Dedifferentiated amniotic fluid mesenchymal stem cell (primary cell): ENCODE data around the gene ZNF263.
"Not testable (repeated sequence)": the region's sequence is repeated elsewhere in the genome, so short reads cannot be mapped to it uniquely, and the experiment has no call there.

Experiments
- DNase-seq: peaks from one replicate; pipeline ENCODE4 v3.0.0-alpha.2; 2016; ENCODE audit errors: extremely low spot score

Gene ZNF263

GRCh38 chr16:3266873-3267537 is 16.3 kb upstream of the ZNF263 start:
- peak; percentile 45 for DNase-seq

DNA sequence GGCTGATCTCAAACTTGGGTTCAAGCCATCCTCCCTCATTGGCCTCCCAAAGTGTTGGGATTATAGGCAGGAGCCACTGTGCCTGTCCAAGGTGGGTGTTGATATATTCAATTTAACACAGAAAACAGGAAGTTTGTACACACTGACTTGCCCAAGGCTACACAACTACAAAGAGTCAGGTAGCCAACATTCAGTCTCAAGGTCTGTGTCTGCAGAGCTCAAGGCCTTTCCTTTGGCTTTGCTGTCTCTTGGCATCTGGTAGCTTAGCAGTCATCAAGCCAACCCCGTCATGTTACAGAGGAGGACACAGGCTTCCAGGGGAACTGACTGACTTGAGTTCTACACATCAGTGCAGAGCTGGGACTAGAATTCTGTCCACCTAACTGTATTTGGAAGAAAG is 15.0 kb upstream of the ZNF263 start:
- no peak for DNase-seq

GRCh38 chr16:3270718-3271117 is 12.6 kb upstream of the ZNF263 start:
- not testable (repeated sequence) for DNase-seq

GRCh38 chr16:3271281-3271680 is 12.0 kb upstream of the ZNF263 start:
- not testable (repeated sequence) for DNase-seq

- DNase-seq: no peak
Measured at GRCh38 chr16:3274490-3274889, 8.8 kb upstream of the ZNF263 start.

DNA sequence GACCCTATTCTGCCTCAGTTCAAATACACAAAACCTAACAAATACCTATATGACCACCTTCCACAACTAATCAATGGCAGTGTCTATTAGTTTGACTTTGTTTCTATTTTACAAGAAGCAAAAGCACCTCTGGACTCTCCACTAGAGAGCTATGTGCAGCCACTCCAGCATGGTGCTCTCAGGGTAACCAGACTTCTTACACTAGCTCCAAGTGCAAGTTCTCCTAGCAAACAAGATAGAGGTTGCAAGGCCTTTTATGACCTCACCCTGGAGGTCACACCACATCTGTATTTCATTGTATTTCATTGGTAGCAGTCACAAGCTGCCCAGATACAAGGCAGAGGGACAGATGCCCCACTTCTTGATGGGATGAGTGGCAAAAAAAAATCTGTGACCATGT is 8.3 kb upstream of the ZNF263 start:
- DNase-seq: no peak

DNA sequence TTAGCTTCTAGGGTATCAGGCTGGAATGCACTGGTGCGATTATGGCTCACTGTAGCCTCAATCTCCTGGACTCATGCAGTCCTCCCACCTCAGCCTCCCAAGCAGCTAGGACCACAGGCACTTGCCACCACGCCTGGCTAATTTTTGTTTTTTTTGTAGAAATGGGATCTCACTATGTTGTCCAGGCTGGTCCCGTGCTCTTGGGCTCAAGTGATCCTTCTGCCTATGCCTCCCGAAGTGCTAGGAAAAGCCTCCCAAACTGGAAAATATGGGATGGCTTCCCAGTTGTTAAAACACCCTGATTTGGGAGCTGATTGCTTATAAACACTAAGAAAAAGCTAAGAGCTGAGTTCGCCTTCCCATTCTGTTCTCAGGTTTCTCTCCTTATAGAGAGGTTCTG is 6.6 kb upstream of the ZNF263 start:
- no peak for DNase-seq

DNA sequence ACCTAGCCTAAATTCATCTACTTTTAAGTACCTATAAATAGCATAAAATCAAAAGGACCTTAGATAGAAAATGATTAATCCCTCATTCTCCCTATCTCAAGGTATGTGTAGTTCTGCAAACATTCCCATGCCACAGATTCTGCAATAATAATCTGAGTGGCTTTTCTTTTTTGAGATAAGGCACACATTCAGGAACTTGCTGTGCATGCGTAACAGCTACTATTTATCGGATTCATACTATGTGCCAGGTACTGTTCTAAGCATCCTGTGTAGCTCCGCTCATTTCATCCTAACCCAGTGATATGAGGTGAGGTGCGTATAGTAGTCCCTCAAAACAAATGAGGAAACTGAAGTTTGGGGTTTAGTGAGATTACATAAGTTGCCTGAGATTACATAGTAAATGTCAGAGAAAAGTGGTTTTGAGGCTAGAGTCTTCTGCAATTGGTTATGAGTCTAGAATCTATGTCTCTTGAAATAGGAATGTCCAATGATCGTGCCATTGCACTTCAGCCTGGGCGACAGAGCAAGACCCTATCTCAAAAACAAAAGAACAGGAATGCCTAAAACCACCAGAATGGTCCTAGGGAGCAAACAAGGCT is 2.0 kb upstream of the ZNF263 start:
- no peak for DNase-seq

GRCh38 chr16:3282103-3282729 is 1.1 kb upstream of the ZNF263 start:
- DNase-seq: peak; percentile 46

- no peak for DNase-seq
Measured at GRCh38 chr16:3283543-3284447, 504 bp downstream of the ZNF263 start.

GRCh38 chr16:3285131-3285530 is 1.8 kb downstream of the ZNF263 start:
- DNase-seq: no peak

- no peak for DNase-seq
Measured at GRCh38 chr16:3289998-3290673, 6.8 kb downstream of the ZNF263 start.

DNA sequence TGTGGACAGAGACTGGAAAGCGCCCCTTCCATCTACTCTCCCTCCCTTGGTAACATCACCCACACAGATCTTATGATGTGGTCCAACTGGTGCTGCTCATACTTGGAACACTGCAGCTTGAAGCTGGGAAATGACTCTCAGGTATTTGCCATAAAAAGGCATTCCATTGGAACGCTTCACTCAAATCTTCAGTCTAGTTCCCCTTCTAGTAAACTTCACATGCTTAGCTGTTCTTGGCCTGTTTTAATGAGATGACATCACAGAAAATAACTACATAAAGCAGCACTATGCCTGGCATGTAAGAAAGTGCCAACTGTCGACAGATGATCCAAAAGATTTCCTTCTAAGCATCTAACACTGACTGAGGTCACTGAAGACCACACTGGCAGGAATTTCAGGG is 9.3 kb downstream of the ZNF263 start:
- no peak for DNase-seq

- DNase-seq: no peak
Measured at GRCh38 chr16:3295209-3295608, 11.9 kb downstream of the ZNF263 start.

DNA sequence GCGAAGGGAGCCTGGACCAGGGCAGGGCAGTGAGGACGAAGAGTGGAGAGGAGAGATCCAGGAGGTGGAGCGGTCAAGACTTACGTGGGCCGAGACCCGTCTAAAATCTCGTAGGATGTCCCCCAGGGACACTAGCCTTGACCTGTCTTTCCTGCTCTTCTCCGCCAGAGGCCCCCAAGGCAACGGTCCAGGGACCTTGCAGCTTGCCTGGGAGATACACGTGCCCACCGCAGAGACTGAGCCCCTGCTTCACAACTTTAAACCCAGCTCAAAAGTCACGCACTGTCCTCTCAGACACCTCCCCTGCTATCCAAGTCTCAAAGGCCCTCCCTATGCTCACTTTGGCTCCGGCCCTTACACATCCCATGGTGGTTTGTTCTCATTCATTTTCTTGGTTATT is 12.5 kb downstream of the ZNF263 start:
- no peak for DNase-seq

DNA sequence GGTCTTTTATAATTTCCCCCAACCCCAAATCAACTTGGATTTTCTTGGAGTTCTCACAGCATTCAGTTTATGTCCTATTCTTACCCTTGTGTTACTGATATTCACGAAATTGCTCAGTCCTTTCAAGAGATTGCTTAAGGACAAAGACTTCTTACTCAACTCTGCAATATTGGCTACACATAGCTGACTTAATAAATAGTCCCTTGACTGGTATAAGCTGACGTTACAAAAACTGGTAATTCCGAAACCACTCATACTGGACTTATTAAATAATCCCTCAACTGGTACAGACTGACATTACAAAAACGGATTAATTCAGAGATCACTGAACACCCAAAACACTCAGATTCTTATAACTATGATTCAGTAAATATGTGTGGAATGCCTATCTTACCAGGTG is 21.1 kb downstream of the ZNF263 start:
- no peak for DNase-seq

- DNase-seq: peak; percentile 82
Measured at GRCh38 chr16:3305109-3306068, 22.1 kb downstream of the ZNF263 start, which contains the start of the genes TIGD7 and ZNF75A. TIGD7 (minus strand) TSS chr16:3305430; CDS start chr16:3300614, 4,816 bp downstream. ZNF75A (plus strand) TSS chr16:3305497; CDS start chr16:3308429, 2,932 bp downstream.

DNA sequence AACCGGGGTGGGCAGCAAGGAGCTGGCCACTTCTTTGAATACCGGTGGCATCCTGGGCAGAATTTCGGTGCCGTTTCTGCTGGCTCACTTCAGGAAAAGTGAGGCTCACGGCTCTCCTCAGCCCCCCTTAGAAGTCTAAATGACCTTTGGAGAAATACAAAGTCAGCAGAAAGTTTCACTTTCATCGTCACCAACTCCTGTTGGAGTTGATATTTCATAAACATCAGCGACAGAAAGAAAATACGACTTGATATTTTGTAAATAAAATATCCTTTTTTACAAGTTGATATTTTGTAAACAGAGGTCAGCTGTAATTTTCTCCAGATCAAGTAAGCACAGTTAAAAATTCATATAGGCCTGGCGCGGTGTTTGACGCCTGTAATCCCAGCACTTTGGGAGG is 22.8 kb downstream of the ZNF263 start:
- no peak for DNase-seq

DNA sequence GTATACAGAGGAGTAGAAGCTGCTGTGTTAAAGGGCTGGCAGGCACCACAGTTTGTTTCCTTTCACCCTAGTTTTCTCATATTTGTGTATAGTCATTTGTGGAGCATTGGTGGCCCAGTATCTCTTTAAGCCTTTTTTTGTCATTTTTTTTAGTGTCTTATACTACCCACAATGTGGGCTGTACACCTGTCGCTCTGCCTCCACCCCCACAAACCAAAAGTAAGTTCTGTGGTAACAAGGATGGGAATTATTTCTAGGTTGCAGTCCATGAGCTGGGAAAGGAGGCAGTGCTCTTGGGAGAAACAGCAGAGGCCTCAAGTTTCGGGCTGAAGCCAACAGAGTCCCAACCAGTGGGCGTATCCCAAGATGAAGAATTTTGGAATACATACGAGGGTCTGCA is 28.2 kb downstream of the ZNF263 start:
- DNase-seq: no peak

- DNase-seq: no peak
Measured at GRCh38 chr16:3317315-3317999, 34.2 kb downstream of the ZNF263 start.
